Measurements from ENCODE around the gene PGF. TPM values are rescaled to one million over a fixed set of nuclear protein-coding genes. Genes with fewer than 3 reads are reported as not detected.

Gene PGF
- total RNA-seq, 2 donors from 2014 or later: 5.0 to 7.6 TPM

DNA sequence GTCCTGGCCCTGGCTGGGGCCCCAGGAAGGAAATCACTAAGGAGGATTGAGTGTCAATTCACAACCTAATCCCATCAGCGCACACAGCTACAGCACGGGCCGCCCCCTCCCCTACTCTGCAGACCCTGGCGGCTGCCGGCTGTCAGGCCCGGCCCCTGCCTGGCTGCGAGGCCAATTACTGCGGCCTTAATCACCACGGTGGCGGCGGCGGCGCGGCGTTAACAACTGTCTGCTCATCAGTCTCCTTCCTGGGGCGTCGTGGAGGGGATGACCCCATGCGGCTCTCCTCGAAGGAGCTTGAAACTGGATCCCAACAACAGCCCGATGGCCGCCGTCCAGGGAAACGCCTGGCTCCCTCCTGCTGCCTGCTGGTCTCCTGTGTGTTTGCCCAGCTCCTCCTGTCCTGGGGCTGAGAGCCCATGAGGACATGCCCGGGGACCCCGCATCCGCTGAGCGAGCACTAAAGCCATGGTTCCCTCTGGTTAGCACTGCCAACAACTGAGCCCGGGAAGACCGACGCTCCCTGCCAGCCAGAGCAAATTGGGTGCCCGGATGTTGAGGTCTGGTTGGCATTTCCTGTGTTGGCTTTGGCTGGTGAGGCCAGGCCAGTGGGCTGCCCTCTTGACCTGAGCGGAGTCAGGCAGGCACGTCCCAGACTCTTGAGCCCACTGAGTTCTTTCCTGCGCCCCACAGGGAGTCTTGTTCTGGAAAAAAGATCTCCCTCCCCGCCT is 25.5 kb upstream of the PGF start:
- H3K27ac Mint-ChIP-seq: peak overlapping the region; percentile 39
- peak; percentile 90 for DNase-seq
- 44 to 45% methylated on average over 25 to 35 of the region's 35 CpGs for WGBS, 2 experiments (ENCODE audit: insufficient coverage in 1 of 2, insufficient read length in 1 of 2)
- H3K27me3 ChIP-seq (ENCODE audit: control insufficient read depth, insufficient read depth, low read length, poor library complexity, severe bottlenecking): no peaks in the 10 kb centered on the region
- H3K27ac ChIP-seq (ENCODE audit: low read depth, low read length): peak overlapping the region; percentile 68
- H3K9me3 ChIP-seq (ENCODE audit: control insufficient read depth, low read length): no peaks in the 10 kb centered on the region
- H3K4me1 ChIP-seq (ENCODE audit: control insufficient read depth, insufficient read depth, low read length): peaks cover 26% of the 10 kb centered on the region
- H3K9me3 Mint-ChIP-seq: no peaks in the 10 kb centered on the region
- TF ChIP-seq, protein P1, sequence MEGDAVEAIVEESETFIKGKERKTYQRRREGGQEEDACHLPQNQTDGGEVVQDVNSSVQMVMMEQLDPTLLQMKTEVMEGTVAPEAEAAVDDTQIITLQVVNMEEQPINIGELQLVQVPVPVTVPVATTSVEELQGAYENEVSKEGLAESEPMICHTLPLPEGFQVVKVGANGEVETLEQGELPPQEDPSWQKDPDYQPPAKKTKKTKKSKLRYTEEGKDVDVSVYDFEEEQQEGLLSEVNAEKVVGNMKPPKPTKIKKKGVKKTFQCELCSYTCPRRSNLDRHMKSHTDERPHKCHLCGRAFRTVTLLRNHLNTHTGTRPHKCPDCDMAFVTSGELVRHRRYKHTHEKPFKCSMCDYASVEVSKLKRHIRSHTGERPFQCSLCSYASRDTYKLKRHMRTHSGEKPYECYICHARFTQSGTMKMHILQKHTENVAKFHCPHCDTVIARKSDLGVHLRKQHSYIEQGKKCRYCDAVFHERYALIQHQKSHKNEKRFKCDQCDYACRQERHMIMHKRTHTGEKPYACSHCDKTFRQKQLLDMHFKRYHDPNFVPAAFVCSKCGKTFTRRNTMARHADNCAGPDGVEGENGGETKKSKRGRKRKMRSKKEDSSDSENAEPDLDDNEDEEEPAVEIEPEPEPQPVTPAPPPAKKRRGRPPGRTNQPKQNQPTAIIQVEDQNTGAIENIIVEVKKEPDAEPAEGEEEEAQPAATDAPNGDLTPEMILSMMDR (conservative IDR thresholded peaks at IDR 0.05): peak; percentile 38
- H3K9ac ChIP-seq (ENCODE audit: extremely low read depth, low read length, poor library complexity, severe bottlenecking): no peak overlapping the region
- no peaks in the 10 kb centered on the region for H3K36me3 ChIP-seq (ENCODE audit: control insufficient read depth, insufficient read depth, low read length)
- H3K27me3 Mint-ChIP-seq (ENCODE audit: insufficient read depth): peaks cover 1% of the 10 kb centered on the region
- no peak overlapping the region for H3K4me3 ChIP-seq (ENCODE audit: low read length)
- H3K4me3 Mint-ChIP-seq: no peak overlapping the region
- peaks cover 36% of the 10 kb centered on the region for H3K4me1 Mint-ChIP-seq
- H3K36me3 Mint-ChIP-seq (ENCODE audit: low read depth): no peaks in the 10 kb centered on the region

DNA sequence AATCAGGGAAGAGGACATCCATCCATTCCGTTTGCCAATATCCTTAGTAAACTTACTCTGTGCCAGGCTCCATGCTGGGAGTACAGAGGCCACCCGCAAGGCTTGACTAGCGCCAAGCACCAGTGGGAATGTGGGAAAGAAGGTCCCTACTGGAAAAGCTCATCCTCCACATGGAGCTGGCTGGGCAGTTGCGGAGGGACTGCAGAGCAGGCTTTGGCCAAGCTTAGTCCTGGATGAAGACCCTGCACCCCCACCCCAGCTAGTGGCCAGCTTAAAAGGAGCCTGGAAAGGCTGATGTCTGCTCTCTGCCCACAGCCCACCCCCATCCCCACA is 25.0 kb upstream of the PGF start:
- Mint-ChIP-seq H3K9me3 (no peaks in the 10 kb centered on the region), H3K4me3 (no peak overlapping the region), H3K27ac (peak overlapping the region; percentile 12), H3K27me3 (ENCODE audit: insufficient read depth) (peaks cover 2% of the 10 kb centered on the region), H3K4me1 (peaks cover 36% of the 10 kb centered on the region), H3K36me3 (ENCODE audit: low read depth) (no peaks in the 10 kb centered on the region)
- no peaks in the 10 kb centered on the region for H3K36me3 ChIP-seq (ENCODE audit: control insufficient read depth, insufficient read depth, low read length)
- no peak overlapping the region for H3K4me3 ChIP-seq (ENCODE audit: low read length)
- H3K4me1 ChIP-seq (ENCODE audit: control insufficient read depth, insufficient read depth, low read length): peaks cover 26% of the 10 kb centered on the region
- TF ChIP-seq, protein P1 (conservative IDR thresholded peaks at IDR 0.05): no peak
- DNase-seq: no peak
- H3K9ac ChIP-seq (ENCODE audit: extremely low read depth, low read length, poor library complexity, severe bottlenecking): no peak overlapping the region
- WGBS, 2 experiments (ENCODE audit: insufficient coverage in 1 of 2, insufficient read length in 1 of 2): 91 to 92% methylated on average over 3 to 4 of the region's 4 CpGs
- no peaks in the 10 kb centered on the region for H3K27me3 ChIP-seq (ENCODE audit: control insufficient read depth, insufficient read depth, low read length, poor library complexity, severe bottlenecking)
- peak overlapping the region; percentile 68 for H3K27ac ChIP-seq (ENCODE audit: low read depth, low read length)
- H3K9me3 ChIP-seq (ENCODE audit: control insufficient read depth, low read length): no peaks in the 10 kb centered on the region

DNA sequence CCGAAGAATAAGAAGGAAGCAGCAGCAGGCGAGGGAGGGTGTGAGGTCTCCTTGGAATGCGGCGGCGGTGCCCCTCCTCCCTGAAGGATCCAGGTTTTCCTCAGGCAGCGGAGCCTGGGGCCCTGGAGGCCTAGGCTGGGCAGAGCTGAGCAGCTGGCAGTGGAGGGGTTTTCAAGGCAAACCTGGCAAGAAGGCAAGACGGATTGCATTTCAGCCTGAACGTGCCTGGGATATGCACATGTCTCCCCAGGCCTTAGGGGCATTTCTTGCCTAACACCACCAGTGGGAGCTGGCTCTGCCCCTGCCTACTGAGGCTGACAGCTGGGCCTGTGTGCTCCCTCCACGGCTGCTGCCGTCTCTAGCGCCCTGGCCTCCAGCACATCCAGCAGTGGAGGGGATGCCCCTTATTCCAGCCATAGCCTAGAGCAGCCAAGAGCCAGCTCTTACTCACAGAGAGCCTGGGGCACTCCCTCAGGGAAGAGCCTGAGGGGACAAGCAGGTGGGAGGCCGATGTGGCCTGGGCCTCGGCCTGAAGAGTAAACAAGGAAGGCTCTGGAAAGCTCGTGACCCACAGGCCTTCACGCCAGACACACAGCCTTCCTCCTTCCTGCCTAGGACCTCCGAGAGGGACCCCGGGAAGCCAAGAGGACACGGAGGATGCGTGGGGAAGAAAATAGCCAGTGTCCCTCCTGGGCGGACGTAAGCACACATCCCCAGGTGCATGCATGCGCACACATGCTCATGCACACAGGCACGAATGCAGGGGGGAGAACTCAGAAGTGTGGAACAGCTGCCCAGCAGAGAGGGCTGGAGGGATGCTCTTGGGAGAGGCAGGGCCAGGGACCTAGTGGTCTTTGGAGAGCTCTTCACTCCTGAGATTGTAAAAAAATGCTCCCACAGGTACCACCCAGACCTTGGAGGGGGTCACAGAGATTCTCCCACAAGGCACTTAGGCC is 24.3 kb upstream of the PGF start:
- H3K9ac ChIP-seq (ENCODE audit: extremely low read depth, low read length, poor library complexity, severe bottlenecking): no peak overlapping the region
- Mint-ChIP-seq H3K4me3 (no peak overlapping the region), H3K36me3 (ENCODE audit: low read depth) (no peaks in the 10 kb centered on the region), H3K9me3 (no peaks in the 10 kb centered on the region), H3K27me3 (ENCODE audit: insufficient read depth) (peaks cover 2% of the 10 kb centered on the region), H3K4me1 (peaks cover 35% of the 10 kb centered on the region), H3K27ac (no peak overlapping the region)
- H3K4me1 ChIP-seq (ENCODE audit: control insufficient read depth, insufficient read depth, low read length): peaks cover 26% of the 10 kb centered on the region
- peak overlapping the region; percentile 60 for H3K27ac ChIP-seq (ENCODE audit: low read depth, low read length)
- H3K27me3 ChIP-seq (ENCODE audit: control insufficient read depth, insufficient read depth, low read length, poor library complexity, severe bottlenecking): no peaks in the 10 kb centered on the region
- WGBS, 2 experiments (ENCODE audit: insufficient coverage in 1 of 2, insufficient read length in 1 of 2): 72 to 75% methylated on average over 21 to 23 of the region's 23 CpGs
- H3K36me3 ChIP-seq (ENCODE audit: control insufficient read depth, insufficient read depth, low read length): no peaks in the 10 kb centered on the region
- no peaks in the 10 kb centered on the region for H3K9me3 ChIP-seq (ENCODE audit: control insufficient read depth, low read length)
- TF ChIP-seq, protein P1 (conservative IDR thresholded peaks at IDR 0.05): peak; percentile 48
- no peak overlapping the region for H3K4me3 ChIP-seq (ENCODE audit: low read length)
- DNase-seq: peak; percentile 82

Data from endodermal cell (in vitro differentiated cells).